ELF-1 (cell line): ENCODE data around the gene HYOU1.
"Not testable (repeated sequence)": the region's sequence is repeated elsewhere in the genome, so short reads cannot be mapped to it uniquely, and the experiment has no call there.

ENCODE experiments used
- DNase-seq: peaks from one replicate; pipeline ENCODE4 v3.0.0-alpha.2; 2016; ENCODE audit warnings: low read depth, low spot score

The HYOU1 gene

DNA sequence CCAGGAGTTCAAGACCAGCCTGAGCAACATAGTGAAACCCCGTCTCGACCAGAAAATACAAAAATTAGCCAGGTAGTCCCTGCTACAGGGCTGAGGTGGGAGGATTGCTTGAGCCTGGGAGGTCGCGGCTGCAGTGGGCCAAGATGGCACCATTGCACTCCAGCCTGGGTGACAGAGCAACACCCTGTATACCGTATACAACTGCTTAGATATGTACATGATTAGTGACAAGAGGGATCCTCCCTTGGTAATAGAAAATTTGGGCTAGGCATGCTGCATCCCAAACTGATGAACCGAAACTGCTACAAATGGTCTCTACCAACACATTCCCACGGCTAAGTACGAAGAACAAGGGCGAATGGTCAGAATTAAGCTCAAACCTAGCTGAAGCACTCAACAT lies 14.1 kb downstream of the HYOU1 start:
- no peak for DNase-seq

DNA sequence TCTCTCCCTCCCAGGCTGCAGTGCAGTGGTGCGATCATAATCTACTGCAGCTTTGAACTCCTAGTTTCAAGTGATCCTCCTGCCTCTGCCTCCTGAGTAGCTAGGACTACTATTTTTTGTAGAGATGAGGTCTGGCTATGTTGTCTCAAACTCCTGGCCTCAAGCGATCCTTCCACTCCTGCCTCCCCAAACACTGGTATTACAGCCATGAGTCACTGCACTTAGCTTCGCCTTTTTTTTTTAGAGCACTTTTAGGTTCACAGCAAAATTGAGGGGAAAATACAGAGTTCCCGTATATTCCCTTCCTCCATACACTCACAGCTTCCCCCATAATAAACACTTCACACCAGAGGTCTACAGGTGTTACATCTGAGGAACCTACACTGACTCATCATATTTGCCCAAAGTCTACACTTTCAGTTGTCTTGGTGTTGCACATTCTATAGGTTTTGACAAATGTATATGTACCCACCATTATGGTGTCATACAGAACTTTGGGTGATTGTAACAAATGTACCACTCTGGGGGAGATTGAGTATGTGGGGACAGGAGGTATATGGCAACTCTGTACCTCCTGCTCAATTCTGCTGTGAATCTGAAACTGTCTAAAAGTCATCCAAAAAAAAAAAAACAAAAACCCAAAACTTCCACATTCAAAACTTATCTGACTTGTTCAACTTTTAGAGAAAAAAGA lies 15.0 kb downstream of the HYOU1 start:
- DNase-seq: no peak

DNA sequence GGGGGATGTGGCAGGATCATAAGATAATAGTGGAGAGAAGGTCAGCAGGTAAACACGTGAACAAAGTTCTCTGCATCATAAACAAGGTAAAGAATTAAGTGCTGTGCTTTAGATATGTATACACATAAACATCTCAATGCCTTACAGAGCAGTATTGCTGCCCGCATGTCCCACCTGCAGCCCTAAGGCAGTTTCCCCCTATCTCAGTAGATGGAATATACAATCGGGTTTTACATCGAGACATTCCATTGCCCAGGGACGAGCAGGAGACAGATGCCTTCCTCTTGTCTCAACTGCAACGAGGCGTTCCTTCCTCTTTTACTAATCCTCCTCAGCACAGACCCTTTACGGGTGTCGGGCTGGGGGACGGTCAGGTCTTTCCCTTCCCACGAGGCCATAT lies 17.5 kb downstream of the HYOU1 start:
- peak; percentile 23 for DNase-seq

DNA sequence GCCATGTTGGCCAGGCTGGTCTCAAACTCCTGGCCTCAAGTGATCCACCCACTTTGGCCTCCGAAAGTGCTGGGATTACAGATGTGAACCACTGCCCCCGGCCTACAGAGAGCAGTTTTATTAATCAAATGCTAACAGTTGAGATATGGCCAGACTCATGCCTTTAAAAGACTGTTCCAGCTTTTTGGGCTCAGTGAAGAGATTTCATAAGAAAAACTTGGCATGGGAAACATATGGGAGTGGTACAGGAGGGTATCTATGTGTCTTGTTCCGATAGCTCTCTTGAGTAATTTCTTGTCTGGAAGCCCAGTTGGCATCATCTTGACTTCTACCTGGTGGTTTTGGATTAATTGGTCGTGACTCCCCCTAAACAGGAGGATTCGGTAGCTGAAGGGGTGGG lies 18.1 kb downstream of the HYOU1 start:
- DNase-seq: no peak

DNA sequence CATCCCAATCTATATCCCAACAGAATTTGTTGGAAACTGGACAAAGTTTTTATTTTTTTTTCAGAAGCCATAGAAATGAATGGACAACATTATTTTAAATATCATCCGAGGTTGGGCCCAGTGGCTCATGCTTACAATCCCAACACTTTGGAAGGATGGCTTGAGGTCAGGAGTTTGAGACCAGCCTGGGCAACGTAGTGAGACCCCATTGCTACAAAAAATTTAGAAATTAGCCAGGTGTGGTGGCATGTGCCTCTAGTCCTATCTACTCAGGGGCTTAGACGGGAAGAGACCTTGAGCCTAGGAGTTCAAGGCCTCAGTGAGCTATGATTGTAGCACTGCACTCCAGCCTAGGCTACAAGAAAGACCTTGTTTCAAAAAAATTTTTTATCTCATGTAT lies 22.2 kb downstream of the HYOU1 start:
- no peak for DNase-seq

DNA sequence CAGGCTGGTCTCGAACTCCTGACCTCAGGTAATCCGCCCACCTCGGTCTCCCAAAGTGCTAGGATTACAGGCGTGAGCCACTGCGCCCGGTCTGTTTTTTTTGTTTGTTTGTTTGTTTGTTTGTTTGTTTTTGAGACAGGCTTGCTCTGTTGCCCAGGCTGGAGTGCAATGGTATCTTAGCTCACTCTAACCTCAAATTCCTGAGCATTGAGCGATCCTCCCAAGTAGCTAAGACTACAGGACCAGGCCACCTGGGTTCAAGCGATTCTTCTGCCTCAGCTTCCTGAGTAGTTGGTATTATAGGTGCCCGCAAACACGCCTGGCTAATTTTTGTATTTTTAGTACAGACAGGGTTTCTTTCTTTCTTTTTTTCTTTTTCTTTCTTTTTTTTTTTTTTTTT lies 23.6 kb downstream of the HYOU1 start:
- not testable (repeated sequence) for DNase-seq

DNA sequence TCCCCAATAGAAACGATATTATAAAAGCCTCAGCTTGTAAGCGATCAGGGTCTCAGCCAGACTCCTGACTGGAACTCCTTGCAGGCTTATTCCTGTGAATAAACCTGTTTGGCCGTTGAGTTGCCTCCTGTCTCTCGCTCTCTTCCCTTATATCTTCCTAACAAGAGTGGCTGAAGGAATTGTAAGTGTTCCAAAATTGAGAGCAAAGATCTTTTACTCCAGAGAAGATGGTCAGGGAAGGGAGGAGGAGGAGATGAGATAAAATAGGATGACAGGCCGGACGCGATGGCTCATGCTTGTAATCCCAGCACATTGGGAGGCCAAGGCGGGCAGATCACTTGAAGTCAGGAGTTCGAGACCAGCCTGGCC lies 25.1 kb downstream of the HYOU1 start:
- no peak for DNase-seq

DNA sequence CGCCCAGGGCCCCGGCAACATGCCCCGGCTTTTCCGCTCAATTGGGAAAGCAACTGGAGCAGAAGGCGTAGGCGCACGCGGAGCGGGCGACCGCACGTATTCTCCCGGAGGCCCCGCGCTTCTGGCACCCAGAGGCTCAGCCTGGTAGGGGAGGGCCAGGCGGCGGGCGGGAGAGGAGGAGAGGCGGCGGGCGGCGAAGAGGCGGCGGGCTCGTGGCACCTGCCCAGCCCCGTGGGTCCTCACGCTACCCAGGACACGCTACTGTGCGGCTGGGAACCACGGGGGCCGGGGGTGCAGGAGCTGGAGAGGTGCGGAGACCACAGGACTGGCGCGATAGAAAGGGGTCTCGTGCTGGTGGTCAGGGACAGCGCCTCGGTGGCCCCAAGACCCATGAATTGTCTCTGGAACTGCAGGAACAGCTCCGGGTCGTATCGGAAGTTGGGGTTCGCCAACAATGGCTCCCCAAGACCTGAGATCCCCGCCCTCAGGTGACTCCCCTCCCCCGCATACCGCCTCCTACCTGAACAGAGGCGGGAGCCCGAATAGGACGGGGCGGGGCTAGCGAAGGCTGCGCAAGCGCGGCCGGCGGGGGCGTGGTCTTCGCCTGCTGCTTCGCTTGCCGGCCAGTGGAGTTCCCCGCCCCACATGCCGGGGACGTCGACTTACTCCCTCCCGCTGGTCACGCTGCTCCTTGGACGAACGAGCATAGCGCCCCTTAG lies 26.5 kb downstream of the HYOU1 start, which contains the start of gene SLC37A4:
Gene SLC37A4, minus strand, starts transcription at position 549 of the 719 bp plus-strand sequence.
- DNase-seq: peak; percentile 99

DNA sequence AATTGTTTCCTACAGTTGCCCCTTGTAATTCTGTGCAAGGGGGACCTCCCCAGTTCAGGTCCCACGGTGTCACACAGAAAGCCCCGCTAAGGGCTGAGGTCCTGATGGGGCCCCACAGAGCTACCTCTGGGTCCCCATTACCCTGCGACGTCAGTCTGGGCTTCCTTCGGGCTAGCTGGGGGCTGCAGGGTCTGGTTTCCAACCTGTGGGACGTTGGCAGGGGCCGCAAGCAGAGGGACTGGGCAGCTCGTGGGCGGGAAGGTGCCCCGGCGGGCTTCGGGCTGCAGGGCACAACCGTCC lies 27.0 kb downstream of the HYOU1 start:
- no peak for DNase-seq

DNA sequence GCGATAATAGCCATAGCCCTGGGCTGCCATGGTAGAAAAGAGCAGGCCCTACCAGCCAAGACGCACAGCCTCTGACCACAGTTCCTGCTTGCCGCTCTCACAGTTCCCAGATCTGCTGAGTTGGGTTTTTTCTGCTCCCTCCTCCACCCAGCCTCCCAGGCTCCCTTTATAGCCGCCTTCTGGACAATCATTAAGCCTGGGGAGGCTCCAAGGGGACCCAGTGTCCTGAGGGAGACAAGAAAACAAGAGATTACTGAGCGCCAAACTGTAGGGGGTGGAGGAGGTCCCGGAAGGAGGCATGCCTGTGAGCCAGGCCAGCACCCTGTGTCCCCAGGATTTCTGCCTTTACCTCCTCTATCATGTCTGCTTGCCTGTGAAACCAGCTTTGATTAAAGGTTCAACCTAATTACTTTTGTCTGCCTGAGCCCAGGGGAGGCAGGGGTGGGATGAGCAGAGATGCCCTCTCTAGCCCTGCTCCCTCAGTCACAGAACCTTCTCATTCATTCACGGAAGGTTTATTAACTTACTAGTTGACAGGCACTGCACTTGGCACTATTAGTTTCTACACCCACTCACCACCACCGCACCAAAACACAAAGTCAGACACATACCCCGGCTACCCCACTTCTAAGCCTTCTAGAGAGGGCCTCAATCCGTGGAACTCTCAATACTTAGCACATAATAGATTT lies 27.5 kb downstream of the HYOU1 start:
- peak; percentile 74 for DNase-seq

DNA sequence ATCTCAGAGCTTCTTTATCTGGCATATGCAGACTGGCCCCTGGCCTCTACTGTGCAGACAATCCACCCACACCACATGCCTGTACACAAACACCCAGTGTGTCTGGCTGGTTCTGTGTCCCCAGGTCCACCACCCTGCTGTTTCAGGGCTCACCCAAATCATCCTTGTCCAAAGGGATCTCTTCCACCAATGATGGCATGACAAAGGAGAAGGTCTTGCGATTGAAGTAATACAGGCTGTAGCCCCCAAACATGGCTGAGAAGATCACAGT lies 28.0 kb downstream of the HYOU1 start:
- no peak for DNase-seq

DNA sequence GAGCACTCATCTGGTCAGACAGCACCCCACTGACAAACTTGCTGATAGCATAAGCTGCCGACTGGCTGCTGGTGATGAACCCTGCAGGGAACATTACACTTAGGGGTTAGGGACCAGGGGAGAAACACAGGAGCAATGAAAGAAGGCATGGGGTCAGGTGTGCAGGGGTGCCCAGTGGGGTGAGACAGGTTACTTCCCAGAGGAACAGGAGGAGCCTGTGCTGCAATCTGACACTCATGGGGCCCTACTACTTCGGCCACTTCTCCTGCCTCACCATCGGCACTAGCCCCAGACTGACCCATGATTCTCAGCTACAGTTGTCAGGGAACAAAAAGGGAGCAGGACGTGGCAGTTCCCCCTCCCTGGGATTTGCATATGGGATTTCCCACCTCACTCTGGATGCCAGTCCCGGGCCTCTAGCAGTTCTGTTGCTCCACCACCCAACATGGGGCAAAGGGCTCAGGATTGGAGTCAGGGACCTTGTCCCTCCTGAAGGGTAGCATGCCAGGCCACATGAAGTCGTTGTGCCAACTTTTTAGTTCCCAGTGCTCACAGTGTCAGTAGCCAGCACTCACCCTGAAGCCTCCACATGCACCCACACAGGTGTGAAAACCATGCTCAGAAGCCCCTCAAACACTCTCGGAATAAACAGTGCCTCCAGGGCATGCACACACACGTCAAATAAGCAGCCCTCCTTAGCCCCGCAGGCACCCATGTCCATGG lies 28.5 kb downstream of the HYOU1 start:
- DNase-seq: no peak

DNA sequence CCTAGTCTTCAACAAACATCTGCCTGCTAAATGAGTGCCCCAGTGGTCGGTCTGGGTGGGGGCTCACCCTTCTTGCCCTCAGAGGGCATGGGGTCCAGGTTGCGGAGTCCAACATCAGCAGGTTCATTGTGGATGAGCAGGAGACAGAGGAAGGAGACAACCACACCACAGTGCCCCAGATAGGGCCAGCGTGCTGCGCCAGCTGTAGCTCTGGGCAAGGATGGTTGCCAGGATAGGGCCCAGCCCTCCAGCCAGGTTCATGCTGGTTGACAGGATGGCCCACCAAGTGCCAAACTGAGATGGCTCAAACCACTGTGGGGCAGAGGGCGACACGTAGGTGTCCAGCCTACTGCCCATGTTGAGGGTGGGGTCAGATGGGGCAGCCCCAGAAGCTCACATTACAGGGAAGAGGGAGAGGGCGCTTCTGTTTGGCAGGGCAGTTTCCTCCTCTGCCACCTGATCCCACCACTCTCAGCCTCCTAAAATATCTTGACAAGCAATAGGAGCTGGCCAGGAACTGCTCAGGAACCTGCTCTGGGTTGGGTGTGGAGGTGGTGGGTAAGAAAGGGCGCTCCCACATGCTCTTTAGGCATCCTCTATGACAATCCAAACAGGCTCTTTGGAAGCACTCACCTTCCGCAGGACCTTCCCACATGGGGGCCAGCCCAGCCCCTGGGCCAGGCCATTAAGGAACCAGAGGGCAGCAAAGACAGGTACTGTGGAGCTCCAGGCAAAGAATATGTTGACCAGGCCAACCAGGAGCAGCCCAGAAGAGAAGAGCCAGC lies 29.3 kb downstream of the HYOU1 start:
- no peak for DNase-seq

DNA sequence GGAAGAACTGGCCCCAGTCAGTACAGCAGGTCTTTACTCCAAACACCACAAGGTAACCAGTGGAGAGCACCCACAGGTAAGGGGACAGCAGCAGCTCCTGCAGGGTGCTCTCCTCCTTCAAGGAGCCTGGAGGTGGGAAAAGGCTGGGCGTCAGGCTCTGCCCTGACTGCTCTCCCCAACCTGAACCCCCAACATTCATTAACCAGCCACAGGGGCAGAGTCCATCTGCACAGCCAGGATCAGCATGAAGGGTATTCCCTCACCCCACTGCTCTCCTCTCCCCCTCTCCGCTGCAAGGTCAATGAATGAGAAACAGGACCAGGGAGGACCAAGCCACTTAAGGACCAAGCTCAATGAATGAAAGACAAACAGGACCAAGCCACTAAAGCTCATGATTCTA lies 30.0 kb downstream of the HYOU1 start:
- no peak for DNase-seq

DNA sequence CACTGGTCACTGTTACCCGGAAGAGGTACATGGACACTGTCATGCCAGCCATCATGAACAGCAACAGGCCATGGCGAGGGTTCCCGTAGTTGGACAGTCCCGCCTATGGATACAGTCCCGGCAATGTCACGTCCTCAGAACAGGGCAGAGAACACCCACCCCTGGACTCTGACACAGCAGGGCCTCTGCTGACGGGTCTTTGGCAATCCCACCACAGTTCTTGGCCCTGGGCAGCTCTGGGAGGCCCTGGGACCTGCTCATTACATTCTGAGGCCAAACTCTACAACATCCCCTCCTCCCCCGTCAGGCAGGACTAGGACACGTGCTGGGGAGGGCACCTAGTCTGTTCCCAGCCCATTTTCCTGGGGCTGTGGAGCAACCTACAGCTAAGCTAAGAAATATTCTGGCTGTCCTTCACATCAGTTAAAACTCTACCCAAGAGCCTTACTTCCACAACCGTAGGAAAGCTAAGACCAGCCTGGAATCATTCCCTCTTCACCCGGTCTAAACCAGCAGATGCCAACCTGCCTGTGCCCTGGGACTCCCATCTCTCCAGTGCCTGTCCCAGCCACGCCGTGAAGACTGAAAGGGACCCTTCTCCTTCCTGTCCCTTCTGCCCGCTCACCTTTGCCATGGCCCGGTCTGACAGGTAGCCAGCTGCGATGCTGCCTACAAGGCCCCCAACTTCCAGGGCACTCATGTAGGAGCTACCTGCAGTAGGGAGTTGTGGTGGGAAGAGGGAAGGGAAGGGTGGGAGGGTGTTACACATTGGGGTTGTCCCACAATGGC lies 30.8 kb downstream of the HYOU1 start:
- no peak for DNase-seq

DNA sequence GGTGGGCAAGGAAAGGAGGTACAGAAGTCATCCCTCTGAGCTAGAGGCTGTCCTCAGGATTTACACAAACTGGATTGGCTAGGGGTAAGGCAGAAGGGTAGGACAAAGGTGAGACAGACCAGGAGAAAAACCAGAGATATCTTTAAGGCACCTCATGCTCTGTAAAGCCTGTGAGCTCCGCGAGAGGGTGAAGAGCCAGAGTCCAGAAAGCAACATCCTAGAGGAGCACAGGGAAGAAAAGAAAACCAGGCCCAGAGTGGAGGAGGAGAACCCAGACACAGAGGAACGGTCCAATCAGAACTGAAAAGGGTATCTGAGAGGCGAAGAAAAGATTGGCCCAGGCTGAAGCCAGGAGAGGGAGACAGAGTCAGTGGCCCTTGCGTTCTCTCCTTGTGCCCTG lies 31.5 kb downstream of the HYOU1 start:
- no peak for DNase-seq

DNA sequence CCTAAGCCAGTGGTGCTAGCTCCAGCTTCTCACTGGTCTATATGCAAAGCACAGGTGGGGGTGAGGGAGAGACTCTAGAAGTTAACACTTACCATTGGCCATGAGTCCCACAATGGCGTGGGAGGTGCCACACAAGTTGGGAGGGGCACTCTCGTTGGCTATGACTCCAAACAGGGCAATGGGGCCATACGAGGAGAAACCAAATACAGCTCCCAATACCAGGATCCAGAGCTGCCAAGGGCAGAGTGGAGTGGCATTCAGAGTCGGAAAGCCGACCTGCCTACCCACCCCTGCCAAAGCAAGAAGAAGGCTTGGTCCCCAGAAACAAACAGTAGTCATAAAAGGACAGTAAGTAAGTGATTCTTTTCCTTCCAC lies 31.9 kb downstream of the HYOU1 start:
- DNase-seq: no peak

DNA sequence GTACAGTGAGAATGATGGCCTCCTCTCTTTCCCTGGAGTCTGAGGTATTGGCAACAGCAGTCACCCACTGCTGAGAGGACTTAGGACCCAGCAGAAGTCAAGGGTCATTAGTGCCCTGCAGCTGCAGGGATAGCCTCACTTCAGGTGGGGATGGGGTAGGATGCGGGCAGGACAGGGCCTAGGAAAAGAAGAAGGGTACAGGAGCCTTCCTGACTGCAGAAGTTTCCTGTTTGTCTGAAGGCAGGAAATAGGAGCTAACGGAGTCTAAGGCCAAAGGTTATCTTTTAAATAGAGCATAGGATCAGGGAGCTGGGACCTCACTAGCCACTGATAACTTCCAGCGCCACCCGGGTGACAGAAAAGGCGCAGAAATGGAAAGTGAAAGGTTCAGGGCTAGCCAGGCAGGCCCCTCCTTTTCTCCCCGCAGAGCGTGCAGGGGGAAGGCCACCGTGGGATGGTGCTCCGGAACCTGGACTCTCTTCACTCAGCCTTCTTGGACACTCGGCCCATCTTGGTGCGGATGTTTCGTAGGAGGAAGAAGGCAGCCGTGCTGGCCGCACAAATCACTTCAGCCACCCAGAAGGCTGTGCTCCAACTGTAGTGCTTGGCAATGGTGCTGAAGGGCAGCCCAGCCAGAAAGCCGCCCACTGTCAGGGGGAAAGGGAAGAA lies 32.4 kb downstream of the HYOU1 start:
- DNase-seq: no peak

DNA sequence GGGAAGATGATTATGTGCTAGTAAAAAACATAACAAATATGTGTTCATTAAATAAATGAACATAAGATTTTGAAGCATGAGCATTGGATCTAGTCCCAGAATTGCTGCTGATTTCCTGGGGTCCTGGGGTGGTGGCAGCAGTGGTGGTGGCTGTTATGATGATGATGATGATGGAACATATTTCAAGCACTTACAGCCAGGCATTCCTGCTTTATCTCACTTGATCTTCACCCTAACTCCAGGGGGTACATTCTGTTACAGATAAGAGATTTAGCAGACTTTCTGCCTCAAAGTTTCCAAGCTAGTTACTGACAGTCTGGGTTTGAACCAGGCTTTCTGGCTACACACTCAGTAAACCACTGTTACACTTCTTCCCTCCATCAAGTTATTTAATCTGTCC lies 33.3 kb downstream of the HYOU1 start:
- no peak for DNase-seq

DNA sequence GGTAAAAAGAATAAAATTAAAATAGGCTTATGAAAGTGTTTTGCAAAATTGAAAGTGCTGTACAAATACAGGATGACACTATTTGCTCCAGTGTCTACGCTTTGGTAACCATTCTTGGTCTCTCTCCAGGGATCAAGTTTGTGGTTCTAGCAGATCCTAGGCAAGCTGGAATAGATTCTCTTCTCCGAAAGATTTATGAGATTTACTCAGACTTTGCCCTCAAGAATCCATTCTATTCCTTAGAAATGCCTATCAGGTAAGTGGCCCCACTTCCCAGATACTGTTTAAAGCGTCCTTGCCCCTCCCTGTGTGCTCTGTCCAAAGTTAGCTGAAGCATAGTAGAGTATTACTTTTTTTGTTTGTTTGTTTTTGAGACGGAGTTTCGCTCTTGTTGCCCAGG lies 35.4 kb downstream of the HYOU1 start:
- no peak for DNase-seq

DNA sequence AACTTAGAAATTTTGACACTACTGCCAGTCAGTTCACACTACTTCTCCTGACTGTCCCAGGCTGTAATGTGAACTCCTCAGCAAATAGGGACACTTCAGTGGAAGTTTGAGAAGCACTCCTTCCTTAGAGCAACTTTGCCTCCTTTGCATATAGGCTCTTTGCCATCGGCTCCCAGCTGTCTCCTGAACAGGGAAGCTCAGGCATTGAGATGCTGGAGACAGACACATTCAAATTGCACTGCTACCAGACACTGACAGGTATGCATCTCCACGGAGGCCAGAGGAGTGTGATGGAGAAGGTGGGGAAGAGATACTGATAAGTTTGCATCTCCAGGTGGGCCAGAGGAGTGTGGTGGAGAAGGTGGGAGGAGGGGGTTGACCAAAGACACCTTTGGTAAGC lies 37.0 kb downstream of the HYOU1 start:
- DNase-seq: no peak
